G401.6 (cell line): ENCODE measurements around the gene SNRPA1.

Source experiments
- FAIRE-seq: peaks from 2 replicates; lab custom pipeline; 2012; peaks lifted over from hg19 to GRCh38; lab: Jason Lieb, UNC

SNRPA1 gene

GRCh38 chr15:101240358-101240757, 54.7 kb downstream of the SNRPA1 start:
- no peak for FAIRE-seq

- FAIRE-seq: no peak
These were observed 55.3 kb downstream of the SNRPA1 start for GRCh38 chr15:101239724-101240136.

DNA sequence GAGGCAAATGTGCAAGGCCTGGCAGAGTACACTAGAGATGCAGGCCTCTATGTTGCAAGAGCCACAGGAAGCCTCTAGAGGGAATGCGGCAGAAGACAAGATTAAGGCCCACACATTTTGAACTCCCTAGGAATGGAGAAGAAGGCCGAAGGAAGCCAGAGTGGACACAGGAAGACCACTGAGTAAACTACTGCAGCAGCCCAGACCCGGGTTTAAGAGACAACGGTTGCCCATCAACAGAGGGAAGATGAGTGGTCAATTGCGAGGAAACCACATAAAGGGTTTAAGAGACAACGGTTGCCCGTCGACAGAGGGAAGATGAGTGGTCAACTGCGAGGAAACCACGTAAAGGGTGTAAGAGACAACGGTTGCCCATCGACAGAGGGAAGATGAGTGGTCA, 57.8 kb downstream of the SNRPA1 start:
- no peak for FAIRE-seq

DNA sequence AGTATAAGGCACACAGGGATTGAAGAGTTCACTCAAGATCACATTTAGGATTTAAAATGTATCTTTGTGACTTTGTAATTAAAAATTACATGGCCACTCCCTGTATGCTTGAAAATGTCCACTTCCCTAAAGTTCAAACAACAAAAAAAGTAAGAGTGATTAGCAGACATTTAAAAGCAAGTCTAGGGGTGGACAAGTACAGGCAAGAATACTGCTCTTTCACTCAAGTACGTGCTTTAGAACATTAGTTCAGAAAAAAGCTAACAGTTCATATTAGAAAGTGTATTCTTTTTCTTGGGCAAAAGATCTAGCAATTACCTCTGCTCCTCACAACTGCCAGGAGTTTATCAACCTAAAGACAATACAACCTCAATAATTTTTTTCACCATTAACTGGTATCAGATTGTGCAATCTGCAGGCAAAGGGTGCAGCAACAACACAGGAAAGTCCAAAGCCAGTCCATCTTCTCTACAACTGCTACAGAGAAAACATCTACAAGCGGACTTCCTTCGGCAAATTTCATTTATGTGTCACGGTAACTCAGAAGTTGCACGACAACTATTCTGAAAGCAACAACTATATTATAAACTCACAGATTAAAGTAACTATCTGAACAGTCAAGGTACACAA, 61.3 kb downstream of the SNRPA1 start:
- FAIRE-seq: no peak

GRCh38 chr15:101232677-101233076, 62.4 kb downstream of the SNRPA1 start:
- no peak for FAIRE-seq
